ENCODE results near the gene SAP30BP.

The SAP30BP gene

GRCh38 chr17:75647061-75647460 is 20.1 kb upstream of the SAP30BP start:
- Mint-ChIP-seq H3K9me3 (no peaks in the 10 kb centered on the region), H3K36me3 (peaks cover 13% of the 10 kb centered on the region), H3K4me3 (no peak overlapping the region), H3K27me3 (no peaks in the 10 kb centered on the region), H3K4me1 (peaks cover 15% of the 10 kb centered on the region), H3K27ac (no peak overlapping the region)
- CTCF ChIA-PET: interaction anchor here (1.4 to 6.5 kb wide), 3 partner anchors 14 to 102 kb away, joined by 6 to 78 read pairs (median 27); partner anchors contain the start of gene SMIM5
- no peak for DNase-seq

- CTCF ChIA-PET: no interaction called here
- H3K27me3 Mint-ChIP-seq: no peaks in the 10 kb centered on the region
- DNase-seq: no peak
- no peak overlapping the region for H3K4me3 Mint-ChIP-seq
- H3K36me3 Mint-ChIP-seq: peaks cover 15% of the 10 kb centered on the region
- no peak overlapping the region for H3K27ac Mint-ChIP-seq
- H3K4me1 Mint-ChIP-seq: peaks cover 17% of the 10 kb centered on the region
- no peaks in the 10 kb centered on the region for H3K9me3 Mint-ChIP-seq
Observed at GRCh38 chr17:75647921-75648320, 19.2 kb upstream of the SAP30BP start.

GRCh38 chr17:75649687-75650086 is 17.5 kb upstream of the SAP30BP start:
- no peaks in the 10 kb centered on the region for H3K27me3 Mint-ChIP-seq
- no peak overlapping the region for H3K27ac Mint-ChIP-seq
- no peak for DNase-seq
- CTCF ChIA-PET: interaction anchor here (0.7 to 11.1 kb wide), 3 partner anchors 15 to 98 kb away, joined by 3 to 101 read pairs (median 4); partner anchors contain the start of gene SMIM5
- H3K9me3 Mint-ChIP-seq: no peaks in the 10 kb centered on the region
- H3K4me1 Mint-ChIP-seq: peaks cover 19% of the 10 kb centered on the region
- no peak overlapping the region for H3K4me3 Mint-ChIP-seq
- H3K36me3 Mint-ChIP-seq: peaks cover 15% of the 10 kb centered on the region

GRCh38 chr17:75650874-75651273 is 16.3 kb upstream of the SAP30BP start:
- Mint-ChIP-seq H3K36me3 (peaks cover 15% of the 10 kb centered on the region), H3K4me1 (peaks cover 13% of the 10 kb centered on the region), H3K27me3 (no peaks in the 10 kb centered on the region), H3K27ac (no peak overlapping the region), H3K9me3 (no peaks in the 10 kb centered on the region), H3K4me3 (no peak overlapping the region)
- CTCF ChIA-PET: interaction anchor here (1.0 to 11.1 kb wide), 4 partner anchors 11 to 97 kb away, joined by 3 to 101 read pairs (median 7); partner anchors contain the start of gene SMIM5
- DNase-seq: no peak

- peaks cover 20% of the 10 kb centered on the region for H3K36me3 Mint-ChIP-seq
- no peak for DNase-seq
Observed at GRCh38 chr17:75652341-75652740, 14.8 kb upstream of the SAP30BP start.

GRCh38 chr17:75652934-75653549 is 14.1 kb upstream of the SAP30BP start:
- no peaks in the 10 kb centered on the region for H3K9me3 Mint-ChIP-seq
- peaks cover 21% of the 10 kb centered on the region for H3K36me3 Mint-ChIP-seq
- no peak overlapping the region for H3K4me3 Mint-ChIP-seq
- peaks cover 5% of the 10 kb centered on the region for H3K4me1 Mint-ChIP-seq
- no peak overlapping the region for H3K27ac Mint-ChIP-seq
- DNase-seq: peak; percentile 47
- CTCF ChIA-PET: interaction anchor here (1.1 to 11.1 kb wide), 5 partner anchors 19 to 100 kb away, joined by 3 to 101 read pairs (median 7); partner anchors contain the start of gene SMIM5
- H3K27me3 Mint-ChIP-seq: no peaks in the 10 kb centered on the region

More at GRCh38 chr17:75652341-75652740, 14.8 kb upstream of the SAP30BP start:
- H3K27me3 Mint-ChIP-seq: no peaks in the 10 kb centered on the region
- CTCF ChIA-PET: interaction anchor here (1.1 to 11.1 kb wide), 4 partner anchors 18 to 101 kb away, joined by 3 to 101 read pairs (median 8); partner anchors contain the start of gene SMIM5
- H3K4me1 Mint-ChIP-seq: peaks cover 5% of the 10 kb centered on the region
- no peak overlapping the region for H3K27ac Mint-ChIP-seq
- H3K4me3 Mint-ChIP-seq: no peak overlapping the region
- H3K9me3 Mint-ChIP-seq: no peaks in the 10 kb centered on the region

GRCh38 chr17:75654176-75654575 is 13.0 kb upstream of the SAP30BP start:
- no peak for DNase-seq
- CTCF ChIA-PET: interaction anchor here (1.1 to 11.1 kb wide), 5 partner anchors 9 to 93 kb away, joined by 3 to 101 read pairs (median 4); partner anchors contain the start of gene SMIM5
- Mint-ChIP-seq H3K36me3 (peaks cover 17% of the 10 kb centered on the region), H3K27me3 (no peaks in the 10 kb centered on the region), H3K4me1 (peaks cover 5% of the 10 kb centered on the region), H3K9me3 (no peaks in the 10 kb centered on the region), H3K4me3 (no peak overlapping the region), H3K27ac (no peak overlapping the region)

GRCh38 chr17:75658237-75658636 is 8.9 kb upstream of the SAP30BP start:
- H3K4me3 Mint-ChIP-seq: no peak overlapping the region
- no peak for DNase-seq
- H3K27me3 Mint-ChIP-seq: no peaks in the 10 kb centered on the region
- no peaks in the 10 kb centered on the region for H3K4me1 Mint-ChIP-seq
- CTCF ChIA-PET: interaction anchor here (1.0 to 11.1 kb wide), 6 partner anchors 16 to 102 kb away, joined by 3 to 101 read pairs (median 5); partner anchors contain the start of gene SMIM5
- H3K9me3 Mint-ChIP-seq: no peaks in the 10 kb centered on the region
- H3K27ac Mint-ChIP-seq: no peak overlapping the region
- peaks cover 8% of the 10 kb centered on the region for H3K36me3 Mint-ChIP-seq

- Mint-ChIP-seq H3K27me3 (no peaks in the 10 kb centered on the region), H3K27ac (no peak overlapping the region), H3K36me3 (peaks cover 11% of the 10 kb centered on the region), H3K4me1 (peaks cover 2% of the 10 kb centered on the region), H3K9me3 (no peaks in the 10 kb centered on the region), H3K4me3 (no peak overlapping the region)
- CTCF ChIA-PET: interaction anchor here (0.7 to 2.2 kb wide), 5 partner anchors 10 to 88 kb away, joined by 3 to 5 read pairs (median 3); no protein-coding TSS in a partner anchor
- no peak for DNase-seq
Observed at GRCh38 chr17:75661531-75661930, 5.6 kb upstream of the SAP30BP start.

GRCh38 chr17:75662511-75662910 is 4.6 kb upstream of the SAP30BP start:
- Mint-ChIP-seq H3K9me3 (no peaks in the 10 kb centered on the region), H3K27ac (no peak overlapping the region), H3K4me3 (no peak overlapping the region), H3K4me1 (peaks cover 2% of the 10 kb centered on the region), H3K36me3 (peaks cover 6% of the 10 kb centered on the region), H3K27me3 (no peaks in the 10 kb centered on the region)
- CTCF ChIA-PET: interaction anchor here (2.2 kb wide), 1 partner anchor 61 kb away, joined by 5 read pairs; no protein-coding TSS in a partner anchor
- no peak for DNase-seq

GRCh38 chr17:75664099-75664549 is 3.0 kb upstream of the SAP30BP start:
- peaks cover 12% of the 10 kb centered on the region for H3K4me1 Mint-ChIP-seq
- DNase-seq: no peak
- H3K36me3 Mint-ChIP-seq: peaks cover 13% of the 10 kb centered on the region
- H3K4me3 Mint-ChIP-seq: no peak overlapping the region
- CTCF ChIA-PET: no interaction called here
- no peaks in the 10 kb centered on the region for H3K9me3 Mint-ChIP-seq
- H3K27me3 Mint-ChIP-seq: no peaks in the 10 kb centered on the region
- no peak overlapping the region for H3K27ac Mint-ChIP-seq

- Mint-ChIP-seq H3K9me3 (no peaks in the 10 kb centered on the region), H3K4me3 (no peak overlapping the region), H3K36me3 (peaks cover 22% of the 10 kb centered on the region), H3K4me1 (peaks cover 23% of the 10 kb centered on the region), H3K27me3 (no peaks in the 10 kb centered on the region), H3K27ac (peak overlapping the region; percentile 80)
- CTCF ChIA-PET: interaction anchor here (0.7 to 2.2 kb wide), 9 partner anchors 9 to 253 kb away, joined by 3 to 10 read pairs (median 4); partner anchors contain the start of gene SMIM5
- DNase-seq: no peak
Observed at GRCh38 chr17:75665981-75666380, 1.2 kb upstream of the SAP30BP start.

GRCh38 chr17:75667825-75668224 is 687 bp downstream of the SAP30BP start:
- DNase-seq: no peak
- H3K9me3 Mint-ChIP-seq: no peaks in the 10 kb centered on the region
- H3K27me3 Mint-ChIP-seq: no peaks in the 10 kb centered on the region
- peaks cover 23% of the 10 kb centered on the region for H3K4me1 Mint-ChIP-seq
- CTCF ChIA-PET: interaction anchor here (1.9 to 2.2 kb wide), 2 partner anchors 35 to 82 kb away, joined by 4 to 10 read pairs; partner anchors contain the start of gene SMIM5
- H3K4me3 Mint-ChIP-seq: no peak overlapping the region
- H3K36me3 Mint-ChIP-seq: peaks cover 29% of the 10 kb centered on the region
- no peak overlapping the region for H3K27ac Mint-ChIP-seq

- CTCF ChIA-PET: interaction anchor here (0.9 to 1.9 kb wide), 2 partner anchors 80 to 81 kb away, joined by 3 to 4 read pairs; no protein-coding TSS in a partner anchor
- Mint-ChIP-seq H3K27ac (peak overlapping the region; percentile 64), H3K9me3 (no peaks in the 10 kb centered on the region), H3K36me3 (peaks cover 31% of the 10 kb centered on the region), H3K4me1 (peaks cover 23% of the 10 kb centered on the region), H3K27me3 (no peaks in the 10 kb centered on the region), H3K4me3 (no peak overlapping the region)
- DNase-seq: no peak
Observed at GRCh38 chr17:75668489-75668888, 1.4 kb downstream of the SAP30BP start.

Measured in activated naive CD4-positive, alpha-beta T cell treated with anti-CD3 and anti-CD28 coated beads, Interleukin-2, amount 10 ng/mL, durations not matched to agents 7 days and 5 days (primary cell).